ENCODE measurements around the gene C17orf78. TPM values are rescaled to one million over a fixed set of nuclear protein-coding genes. Genes with fewer than 3 reads are reported as not detected.

The C17orf78 gene
- total and polyA plus RNA-seq, 2 of the 8 experiments (the other 6 are each of a cell fraction or from before 2014, with no cell fraction given) = not detected

GRCh38 chr17:37340804-37341203, 35.0 kb upstream of the C17orf78 start:
- 88% methylated on average over 2 of the region's 2 CpGs; no CpG with 5 or more reads in 1 of the 2 experiments for WGBS, 2 experiments (ENCODE audit: extremely low coverage in 1 of 2, insufficient coverage in 1 of 2, insufficient read length in 1 of 2, insufficient replicate concordance in 2 of 2, low coverage in 1 of 2, low lambda C conversion rate in 2 of 2, missing lambda C conversion rate in 1 of 2)
- Histone ChIP-seq H4K5ac (ENCODE audit: insufficient read length, low read depth, low read length) (no peak overlapping the region), H3K23me2 (ENCODE audit: low read depth, low read length) (no peaks in the 10 kb centered on the region), H3K4me1 (replicated peaks in 1 of 4; ENCODE audit: control insufficient read depth in 3 of 4, insufficient read depth in 4 of 4, low read length in 3 of 4) (peaks cover 0 to 7% (median 3%) of the 10 kb centered on the region in 4 experiments; a peak in 4 of 7 replicates), H4K20me1 (replicated peaks in 1 of 2; ENCODE audit: control insufficient read depth in 1 of 2, insufficient read depth in 2 of 2, low read length in 2 of 2) (peaks cover 0 to 6% of the 10 kb centered on the region in 2 experiments), H2AK5ac (ENCODE audit: low read depth, low read length) (no peak overlapping the region), H3K23ac (ENCODE audit: insufficient read length) (no peak overlapping the region), H2BK12ac (ENCODE audit: low read depth, low read length) (no peak overlapping the region), H2AFZ (ENCODE audit: low read length) (no peak overlapping the region), H3K4me3 (ENCODE audit: extremely low read depth in 1 of 4, insufficient read depth in 2 of 4, low read depth in 3 of 4, low read length in 4 of 4) (no peak overlapping the region), H3K4me2 (ENCODE audit: insufficient read depth in 1 of 2, low read depth in 2 of 2, low read length in 2 of 2) (no peak overlapping the region), H3K9ac (replicated peaks in 1 of 4; ENCODE audit: extremely low read depth in 1 of 4, low read depth in 3 of 4, low read length in 3 of 4) (no peak overlapping the region), H3K4ac (replicated peaks; ENCODE audit: insufficient read length, low read depth, low read length) (no peak overlapping the region), H3K27ac (ENCODE audit: low read depth, low read length) (no peak overlapping the region), H2BK120ac (replicated peaks; ENCODE audit: low read depth, low read length) (no peak overlapping the region), H2BK20ac (ENCODE audit: low read length) (no peak overlapping the region), H3K14ac (ENCODE audit: insufficient read length) (no peak overlapping the region), H3K9me3 (ENCODE audit: insufficient read depth in 2 of 2, low read depth in 1 of 2, low read length in 1 of 2) (no peaks in the 10 kb centered on the region), H3K36me3 (ENCODE audit: control insufficient read depth in 2 of 4, insufficient read depth in 4 of 4, low read length in 3 of 4) (peaks cover 0 to 13% (median 3%) of the 10 kb centered on the region in 4 experiments; a peak in 6 of 8 replicates), H3K27me3 (replicated peaks in 1 of 4; ENCODE audit: control insufficient read depth in 3 of 4, extremely low read depth in 1 of 4, insufficient read depth in 3 of 4, low read length in 3 of 4) (no peaks in the 10 kb centered on the region), H3K79me2 (ENCODE audit: control insufficient read depth in 1 of 2, insufficient read depth in 2 of 2, low read length in 2 of 2) (peaks cover 6 to 84% of the 10 kb centered on the region in 2 experiments; a peak in 3 of 4 replicates), H4K8ac (ENCODE audit: extremely low read depth, insufficient read depth, low read length) (no peak overlapping the region), H3K79me1 (ENCODE audit: low read depth, low read length) (peaks cover 2% of the 10 kb centered on the region), H2BK5ac (ENCODE audit: low read depth, low read length) (no peak overlapping the region), H4K91ac (replicated peaks; ENCODE audit: insufficient read length, low read length) (no peak overlapping the region), H3K56ac (replicated peaks; ENCODE audit: insufficient read length, low read depth, low read length) (no peak overlapping the region), H3K18ac (ENCODE audit: extremely low read depth, low read length) (no peak overlapping the region), H2BK15ac (ENCODE audit: low read length) (no peak overlapping the region)
- POLR2A ChIA-PET (ENCODE audit: partially characterized antibody) = interaction anchor here (0.7 to 1.2 kb wide), 2 partner anchors 17 to 97 kb away, joined by 3 to 4 read pairs; no protein-coding TSS in a partner anchor
- TF ChIP-seq E2F6 (IDR thresholded peaks at IDR 0.05) (no peak), NANOG (IDR thresholded peaks at IDR 0.05; ENCODE audit: insufficient read depth, low read depth, low read length, poor library complexity, severe bottlenecking) (no peak), SIRT6 (IDR thresholded peaks at IDR 0.05; ENCODE audit: low read length) (no peak)
- no peak for FAIRE-seq
- CTCF ChIA-PET (ENCODE audit: partially characterized antibody) = interaction anchor here (0.8 kb wide), 1 partner anchor 41 kb away, joined by 3 read pairs; no protein-coding TSS in a partner anchor
- DNase-seq (ENCODE audit: low read depth in 1 of 2, low spot score in 2 of 2) = no peak

Measured in H1 (cell line).